Islet of Langerhans (tissue), 1 donor: ENCODE data around the gene MBLAC1.

Experiments used
- FAIRE-seq: peaks from one replicate; lab custom pipeline; 2011; peaks lifted over from hg19 to GRCh38; lab: Jason Lieb, UNC

The MBLAC1 gene

DNA sequence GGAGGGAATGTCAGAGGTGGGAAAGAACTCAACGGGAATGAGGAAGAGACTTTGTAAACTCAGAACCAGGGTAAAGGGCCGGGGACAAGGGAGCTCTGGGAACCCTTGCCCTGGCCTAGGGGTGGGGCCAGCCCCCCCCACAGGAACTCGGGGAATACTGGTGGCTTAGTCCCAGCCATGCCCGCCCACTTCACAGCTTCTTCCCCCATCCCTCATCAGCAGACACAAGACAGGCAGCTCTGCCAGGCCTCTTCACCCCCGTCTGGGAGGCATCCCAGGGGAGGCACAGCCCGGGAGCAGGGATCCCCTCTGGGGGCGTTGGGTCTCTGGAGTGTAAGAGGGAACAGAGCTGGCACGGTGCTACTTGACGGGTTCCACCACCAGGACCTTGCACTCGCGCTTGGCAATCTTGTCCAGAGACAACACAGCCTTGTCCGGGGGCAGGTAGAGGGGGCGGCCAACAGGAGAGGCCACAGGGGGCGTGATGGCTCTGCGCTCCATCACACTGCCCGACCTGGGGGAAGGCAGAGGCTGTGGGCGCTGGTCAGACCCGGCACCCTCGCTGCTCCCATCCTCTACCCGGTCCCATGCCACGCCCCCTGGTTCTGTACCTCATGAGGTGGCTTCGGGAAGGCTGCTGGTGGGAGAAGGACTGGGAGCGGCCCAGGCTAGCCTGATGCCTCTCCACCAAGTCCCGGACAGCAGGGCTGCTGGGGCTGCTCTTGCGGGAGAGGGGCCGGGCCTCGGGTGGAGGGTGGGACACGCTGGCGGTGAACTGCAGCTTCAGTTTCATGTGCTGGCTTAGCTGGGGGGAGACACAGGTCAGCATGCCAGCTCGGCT, 28.1 kb downstream of the MBLAC1 start:
- FAIRE-seq, result no peak

DNA sequence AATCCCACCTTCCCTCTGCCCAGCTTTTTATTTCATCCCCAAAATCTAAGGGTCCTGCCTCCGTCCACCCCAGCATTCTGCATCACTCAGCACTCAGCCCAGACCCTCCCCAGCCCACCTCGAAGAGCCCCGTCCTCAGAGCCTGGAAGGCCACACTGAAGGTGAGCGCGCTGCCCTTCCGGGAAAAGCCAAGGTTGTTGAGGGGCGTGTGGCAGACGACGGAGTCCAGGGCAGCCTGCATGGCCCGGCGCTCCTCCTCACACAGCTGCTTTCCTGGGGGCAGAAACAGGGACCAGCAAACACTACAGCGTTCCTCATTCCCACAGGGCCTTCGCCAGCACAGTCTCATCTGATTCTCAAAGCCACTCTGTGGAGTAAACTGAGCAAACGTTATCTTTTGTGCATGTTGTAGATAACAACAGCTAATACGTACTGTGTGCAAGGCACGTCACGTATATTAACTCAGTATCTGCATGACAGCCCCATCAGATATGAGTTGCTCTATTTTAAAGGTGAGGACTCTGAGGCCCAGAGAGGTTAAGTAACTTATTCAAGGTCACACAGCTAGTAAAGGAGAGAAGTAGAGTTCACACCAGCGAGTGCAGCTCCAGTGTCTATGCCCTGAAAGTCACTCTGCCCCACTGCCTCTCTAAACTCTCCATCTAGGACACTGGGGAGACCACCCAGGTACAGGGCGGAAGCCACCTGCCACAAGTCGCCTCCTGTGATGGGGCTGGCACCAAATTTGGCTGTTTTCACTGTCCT, 29.0 kb downstream of the MBLAC1 start:
- FAIRE-seq, result no peak

DNA sequence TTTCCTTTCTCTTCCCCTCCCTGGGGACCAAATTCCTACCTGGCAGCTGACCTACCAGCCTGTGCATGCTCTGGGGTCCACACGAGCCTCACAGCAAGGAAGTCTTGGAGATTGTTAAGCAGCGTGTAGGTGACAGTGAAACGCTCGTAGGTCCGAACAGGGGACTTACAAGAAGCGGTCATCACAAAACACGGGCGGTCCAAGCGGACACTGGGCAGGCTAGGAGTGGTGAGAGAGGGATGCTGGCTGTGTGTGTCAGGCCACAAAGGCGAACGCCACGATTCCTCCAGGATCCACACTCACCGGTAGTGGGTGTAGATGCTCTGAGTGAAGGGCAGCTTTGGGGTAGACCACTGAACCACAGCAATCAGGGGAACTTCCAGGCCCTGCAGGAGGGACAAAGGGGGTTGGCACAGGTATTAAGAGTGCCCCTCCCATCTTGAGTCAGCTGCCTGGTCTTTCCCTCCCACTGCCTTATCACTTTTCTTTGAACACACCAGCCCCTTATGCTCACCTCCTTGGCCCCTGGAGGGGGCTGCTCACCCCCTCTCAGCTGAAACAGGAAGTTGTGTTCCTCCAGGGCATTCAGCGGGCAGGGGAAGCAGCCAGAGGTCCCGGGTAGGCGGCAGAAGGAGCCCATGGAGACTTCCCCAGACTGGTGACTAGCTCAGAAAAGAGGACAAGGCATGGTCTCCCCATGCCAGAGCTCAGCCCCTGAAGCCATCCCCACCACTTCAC, 29.7 kb downstream of the MBLAC1 start:
- FAIRE-seq, result no peak

DNA sequence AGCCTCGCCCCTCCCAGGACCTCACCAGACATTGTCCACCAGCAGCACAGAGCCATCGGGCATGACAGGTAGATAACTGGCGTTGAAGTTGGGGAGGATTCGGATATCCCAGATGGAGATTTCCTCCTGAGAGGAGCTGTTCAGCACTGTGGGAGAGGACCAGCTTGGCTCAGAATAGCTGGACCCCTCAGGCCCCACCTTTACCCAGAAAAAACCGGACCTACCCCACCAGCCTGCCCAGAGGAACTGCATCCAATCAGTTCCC, 30.2 kb downstream of the MBLAC1 start:
- FAIRE-seq, result no peak

DNA sequence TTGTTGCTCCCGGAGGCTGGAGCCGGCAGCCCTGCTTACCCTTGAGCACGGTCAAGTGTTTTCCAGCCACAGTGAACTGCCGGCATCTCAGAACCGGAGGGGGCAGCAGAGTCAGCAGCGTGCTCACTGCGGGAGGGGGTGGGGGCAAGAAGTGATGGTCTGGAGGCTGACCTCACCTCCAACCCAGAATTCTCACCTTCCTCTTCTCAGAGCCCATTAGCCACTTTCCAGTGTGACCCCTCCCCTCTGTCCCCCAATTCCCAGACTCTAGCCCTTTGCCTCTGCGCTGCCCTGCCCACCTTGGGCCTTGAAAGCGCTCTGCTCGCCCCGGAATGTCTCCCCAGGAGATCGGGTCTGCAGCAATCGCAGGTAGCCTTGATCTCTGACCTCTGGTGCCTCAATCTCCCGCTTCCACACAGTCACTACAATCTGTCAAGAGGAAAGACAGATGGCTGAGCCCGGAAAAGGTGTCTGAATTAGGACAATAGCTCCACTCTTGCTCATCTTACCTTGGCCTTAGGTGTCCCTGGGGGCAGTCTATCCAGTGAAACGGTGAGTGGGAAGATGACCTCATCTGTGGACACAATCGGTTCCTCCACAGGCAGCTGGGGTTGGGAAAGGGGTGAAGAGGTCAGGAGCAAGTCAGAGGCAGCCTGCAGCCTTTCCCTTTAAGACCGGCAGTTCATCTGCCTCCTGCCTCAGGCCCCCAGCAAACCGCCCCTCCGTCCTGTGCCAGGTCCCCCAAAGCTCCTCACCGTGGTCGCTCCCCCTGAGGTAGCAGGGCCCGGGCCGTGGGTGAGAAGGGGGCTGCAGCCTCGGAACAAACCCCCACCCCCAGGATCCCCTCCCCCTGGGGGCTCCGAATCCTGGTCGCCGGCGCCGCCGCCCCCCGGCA, 30.8 kb downstream of the MBLAC1 start:
- no peak for FAIRE-seq

DNA sequence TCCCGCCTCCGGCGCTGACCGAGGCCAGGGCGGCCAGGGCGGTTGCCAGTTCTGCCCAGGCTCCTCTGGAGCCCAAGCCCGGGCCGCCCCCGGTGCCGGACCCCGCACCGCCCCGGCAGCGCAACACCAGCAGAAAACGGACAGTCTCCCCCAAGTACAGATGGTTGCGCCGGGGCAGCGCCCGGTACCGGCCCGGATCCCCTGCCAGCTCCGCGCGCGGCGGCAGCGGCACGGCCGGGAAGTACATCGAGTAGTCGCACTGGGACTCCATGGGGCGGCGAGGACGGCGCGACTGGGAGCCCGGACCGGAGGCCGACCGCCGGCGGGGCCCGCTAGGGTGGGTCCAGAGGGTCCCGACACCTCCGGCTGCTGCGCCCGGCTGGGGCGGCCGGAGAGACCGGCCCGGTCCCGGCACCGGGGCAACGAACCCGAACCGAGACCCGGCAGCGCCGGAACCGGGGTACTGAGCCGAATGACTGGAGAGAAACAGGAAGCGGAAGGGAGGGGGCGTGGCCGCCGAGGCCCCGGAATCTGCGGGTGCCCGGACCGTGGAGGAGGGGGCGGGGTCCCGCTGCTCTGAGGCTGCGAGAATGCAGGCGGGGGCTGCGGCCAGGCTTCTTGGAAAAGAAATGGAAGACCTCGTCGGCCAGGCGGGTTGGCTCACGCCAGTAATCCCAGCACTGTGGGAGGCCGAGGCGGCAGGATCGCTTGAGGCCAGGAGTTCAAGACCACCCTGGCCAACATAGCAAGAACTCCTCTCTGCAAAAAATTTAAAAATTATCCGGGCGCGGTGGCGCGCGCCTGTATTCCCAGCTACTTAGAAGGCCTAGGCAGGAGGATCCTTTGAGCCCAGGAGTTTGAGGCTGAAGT, 31.7 kb downstream of the MBLAC1 start, which contains the start of gene TRAPPC14:
Gene TRAPPC14, minus strand, starts transcription at position 495 of the 870 bp plus-strand sequence. Its CDS starts 224 bp downstream, at position 271.
- no peak for FAIRE-seq

DNA sequence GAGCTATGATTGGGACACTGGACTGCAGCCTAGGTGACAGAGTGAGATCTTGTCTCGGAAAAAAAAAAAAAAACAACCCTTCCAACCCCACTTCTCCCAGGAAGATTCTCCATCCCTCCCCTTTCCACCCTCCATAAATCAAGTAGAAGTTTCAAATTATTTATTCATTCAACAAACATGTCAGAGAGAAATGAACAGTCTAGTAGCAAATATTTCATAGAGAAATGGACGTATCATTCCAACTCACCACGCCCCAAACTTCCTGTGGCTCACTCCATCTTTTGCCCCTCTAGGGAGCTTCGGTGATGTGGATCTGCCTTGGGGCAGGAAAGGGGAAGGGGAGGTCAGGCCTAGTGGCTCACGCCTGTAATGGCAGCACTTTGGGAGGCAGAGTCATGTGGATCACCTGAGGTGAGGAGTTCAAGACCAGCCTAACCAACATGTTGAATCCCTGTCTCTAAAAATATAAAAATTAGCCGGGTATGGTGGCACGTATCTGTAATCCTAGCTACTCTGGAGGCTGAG, 32.4 kb downstream of the MBLAC1 start:
- FAIRE-seq, result no peak

DNA sequence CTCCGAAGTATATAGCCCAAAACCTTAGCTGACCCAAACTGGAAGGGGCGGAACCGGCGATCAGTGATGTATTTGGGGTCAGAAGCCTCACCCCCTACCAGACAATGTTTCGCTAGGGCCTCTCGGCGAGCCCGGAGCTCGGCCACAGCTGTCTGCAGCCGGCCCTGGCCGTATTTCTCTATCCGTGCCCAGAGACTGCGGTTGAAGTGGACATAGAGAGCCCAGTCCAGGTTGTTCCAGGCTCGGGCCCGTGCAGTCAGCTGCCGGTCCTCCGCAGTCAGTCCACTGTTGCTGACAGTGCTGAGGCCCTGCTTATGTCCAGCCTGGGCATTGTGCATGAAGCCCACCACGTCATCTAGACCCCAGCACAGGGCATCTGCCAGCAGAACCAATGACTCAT, 33.3 kb downstream of the MBLAC1 start:
- FAIRE-seq, result no peak

DNA sequence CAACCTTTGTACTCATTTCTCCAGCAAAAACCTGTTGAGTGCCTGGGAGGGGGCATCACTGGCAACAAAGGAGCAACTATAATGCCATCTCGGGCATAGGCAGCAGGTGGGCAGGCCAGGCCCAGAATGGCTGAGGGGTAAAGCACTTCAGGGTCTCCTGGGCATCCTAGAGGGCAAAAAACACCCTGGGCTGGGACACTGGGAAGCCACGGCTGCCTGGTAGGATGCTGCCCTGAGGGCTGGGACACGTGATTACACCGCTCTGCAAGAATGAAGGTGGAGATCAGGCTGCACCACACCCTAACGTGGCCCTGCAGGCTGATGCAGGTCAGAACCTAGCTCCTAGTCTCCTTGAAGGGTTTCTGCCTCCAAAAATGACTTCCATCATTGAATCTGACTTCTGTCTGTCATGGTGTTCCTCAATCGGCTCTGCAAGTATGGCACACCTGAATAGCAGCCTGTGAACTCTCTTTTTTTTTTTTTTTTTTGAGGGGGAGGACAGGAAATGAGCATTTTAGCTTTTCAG, 36.3 kb downstream of the MBLAC1 start:
- no peak for FAIRE-seq

DNA sequence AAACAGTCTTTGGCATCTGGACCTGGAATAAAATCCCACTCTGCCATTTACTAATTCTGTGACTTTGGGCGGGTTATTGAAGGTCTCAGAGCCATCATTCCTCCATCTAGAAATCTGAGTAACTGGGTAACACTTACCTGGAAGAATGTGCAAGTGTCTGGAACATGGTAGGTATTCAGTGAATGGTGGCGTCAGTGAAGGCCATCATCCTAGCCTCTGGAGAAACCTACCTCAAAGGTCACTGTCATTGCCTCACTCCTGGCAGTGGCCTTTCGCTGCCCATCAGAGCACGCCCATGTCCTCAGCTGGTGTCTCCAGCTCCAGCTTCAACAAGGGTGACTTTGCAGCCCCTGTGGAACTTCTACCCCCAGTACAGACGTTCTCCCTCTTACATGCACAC, 37.1 kb downstream of the MBLAC1 start:
- FAIRE-seq, result no peak

DNA sequence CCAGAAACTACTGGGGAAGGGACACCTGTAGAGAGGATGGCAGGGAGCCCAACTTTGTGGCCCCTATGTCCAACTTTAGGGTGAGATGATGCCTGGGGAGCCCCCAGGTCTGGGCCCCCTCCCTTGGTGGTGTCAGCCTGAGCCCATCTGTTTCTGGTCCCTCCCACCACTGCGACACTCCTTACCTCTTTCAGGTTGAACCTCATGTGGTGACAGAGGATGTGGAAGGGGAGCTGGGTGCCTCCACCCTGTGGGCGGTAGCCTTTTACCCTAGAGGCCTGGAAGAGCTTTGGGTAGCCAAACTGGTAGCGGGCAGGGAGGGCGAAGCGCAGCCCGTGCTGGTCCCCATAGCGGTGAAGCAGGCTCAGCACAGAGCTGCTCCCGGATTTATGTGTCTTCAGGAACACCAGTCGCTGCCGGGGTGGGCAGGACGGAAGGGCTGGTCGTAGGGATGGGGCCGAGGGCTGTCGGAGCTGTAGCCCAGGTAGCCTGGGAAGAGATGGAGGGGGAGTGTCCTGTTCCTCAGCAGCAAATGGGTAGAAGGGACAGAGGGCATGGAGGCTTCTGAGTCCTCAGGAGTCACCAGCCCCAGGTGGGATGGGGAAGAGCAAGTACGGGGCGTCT, 39.7 kb downstream of the MBLAC1 start:
- FAIRE-seq, result no peak

DNA sequence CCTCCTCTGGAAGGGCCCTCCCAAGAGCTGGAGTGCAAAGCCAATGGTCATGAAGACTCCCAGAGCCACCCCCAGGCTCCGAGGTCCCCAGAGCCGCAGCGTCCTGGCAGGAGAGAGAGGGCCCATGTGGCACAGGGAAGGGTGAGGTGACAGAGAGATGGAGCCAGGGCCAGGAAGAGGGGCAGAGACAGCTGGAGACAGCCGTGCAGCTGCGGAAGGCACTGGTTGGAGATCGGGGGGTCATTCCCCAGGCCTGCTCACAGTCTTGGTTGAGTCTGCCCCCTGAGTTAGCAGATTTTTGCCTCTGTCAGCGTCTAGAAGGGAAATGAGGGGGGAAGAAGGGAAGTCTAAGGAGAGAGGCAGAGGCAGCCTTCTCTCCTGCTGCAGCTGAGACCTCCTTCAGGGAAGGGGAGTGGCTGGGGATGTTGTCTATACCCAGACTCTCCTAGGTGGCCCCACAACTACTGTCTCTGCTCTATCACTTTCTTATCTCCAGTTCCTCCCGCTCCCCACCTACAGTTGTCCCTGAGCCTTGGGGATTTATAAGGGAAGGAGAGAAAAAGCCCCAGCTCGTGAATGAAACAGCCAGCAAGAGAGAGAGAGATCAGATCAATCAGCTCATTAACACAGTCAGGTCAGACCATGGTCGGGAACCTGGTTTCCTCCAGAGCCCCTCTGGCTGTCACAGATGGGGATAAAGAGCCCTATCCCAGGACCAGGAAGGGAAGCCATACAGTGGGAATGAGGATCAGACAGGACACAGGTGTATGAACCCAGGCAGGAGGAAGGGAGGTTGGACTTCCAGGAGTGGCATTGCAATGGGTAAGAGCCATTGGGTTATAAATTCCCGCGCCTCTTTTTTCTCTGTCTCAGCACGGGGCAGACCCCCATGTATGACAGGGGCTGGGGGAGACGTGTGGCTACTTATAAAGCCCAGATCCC, 40.5 kb downstream of the MBLAC1 start:
- no peak for FAIRE-seq

DNA sequence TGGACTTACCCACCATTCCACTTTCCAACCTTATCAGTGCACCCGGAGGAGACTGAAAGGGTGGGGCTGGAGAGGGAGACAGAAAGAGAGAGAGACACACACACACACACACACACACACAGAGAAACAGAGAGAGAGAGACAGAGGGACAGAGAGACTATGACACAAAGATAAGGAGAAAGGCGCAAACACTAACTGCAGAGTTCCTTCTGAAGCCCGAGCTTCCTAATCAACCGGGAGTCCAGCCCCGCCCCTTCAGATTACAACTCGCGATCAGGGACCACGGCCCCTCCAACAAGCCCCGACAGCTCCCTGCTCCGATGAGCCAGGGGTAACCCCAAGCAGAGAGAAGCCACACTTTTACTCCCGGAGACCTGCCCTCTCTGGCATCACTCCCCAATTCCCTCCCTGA, 41.2 kb downstream of the MBLAC1 start:
- FAIRE-seq, result no peak

DNA sequence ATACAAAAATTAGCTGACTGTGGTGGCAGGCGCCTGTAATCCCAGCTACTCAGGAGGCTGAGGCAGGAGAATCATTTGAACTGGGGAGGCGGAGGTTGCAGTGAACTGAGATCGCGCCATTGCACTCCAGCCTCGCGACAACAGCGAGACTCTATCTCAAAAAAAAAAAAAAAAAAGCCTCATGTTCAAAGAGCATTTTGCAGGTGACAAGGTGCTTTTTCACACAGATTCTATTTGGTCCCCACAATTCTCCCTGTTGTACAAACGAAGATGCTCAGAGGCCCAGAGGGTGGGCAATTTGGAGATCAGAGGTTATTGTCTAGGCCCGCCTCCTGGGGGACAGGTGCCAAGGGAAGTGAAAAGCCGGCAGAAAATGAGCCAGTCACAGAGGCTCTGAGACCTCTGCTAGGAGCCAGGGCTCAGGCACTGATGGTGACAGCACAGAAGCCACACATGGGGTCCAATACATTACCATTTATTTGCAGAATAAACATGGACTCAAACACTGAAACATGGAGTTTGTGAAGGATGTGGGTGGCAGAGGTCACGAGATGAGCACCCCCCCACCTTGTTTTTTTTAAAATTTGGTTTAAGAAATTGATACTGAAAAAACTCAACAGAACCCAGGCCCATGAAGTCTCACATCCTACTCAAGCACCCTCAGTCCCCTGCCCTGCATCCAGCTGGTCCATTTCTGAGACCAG, 42.5 kb downstream of the MBLAC1 start:
- FAIRE-seq, result no peak

DNA sequence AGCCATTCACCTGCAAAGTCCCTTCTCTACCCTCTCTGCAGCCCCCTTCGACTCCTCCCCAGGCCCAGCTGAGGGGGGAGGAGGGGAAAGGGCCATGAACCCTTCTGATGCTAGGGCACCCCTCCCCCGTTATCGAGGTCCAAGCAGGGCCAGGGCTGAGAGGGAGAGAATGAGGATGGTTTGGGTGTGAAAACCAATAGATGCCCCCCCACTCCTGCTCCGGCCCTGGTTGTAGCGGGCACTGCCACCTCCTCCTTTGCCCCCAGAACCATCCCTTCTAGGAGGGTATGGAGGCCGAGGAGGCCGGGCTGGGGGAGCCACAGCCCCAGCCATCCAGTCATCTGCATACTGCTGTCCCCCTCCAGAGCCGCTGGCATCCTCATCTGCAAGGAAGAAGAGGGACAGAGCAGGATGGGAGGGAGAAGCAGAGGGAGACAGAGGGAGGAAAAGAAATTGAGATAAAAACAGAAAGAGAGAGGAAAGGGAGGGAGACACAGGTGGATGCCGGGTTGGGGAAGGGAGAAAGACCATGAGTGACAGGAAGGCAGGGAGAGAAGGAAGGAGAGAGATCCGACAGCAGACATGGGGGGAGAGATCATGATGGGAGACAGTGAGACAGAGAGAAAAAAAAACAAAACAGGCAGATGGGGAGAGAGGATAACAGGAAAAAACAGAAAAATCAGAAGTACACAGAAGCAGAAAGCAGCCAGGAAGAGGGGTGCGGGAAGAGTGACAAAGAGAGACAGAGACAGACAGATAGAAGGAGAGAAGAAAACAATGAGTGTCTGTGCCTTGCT, 43.5 kb downstream of the MBLAC1 start:
- no peak for FAIRE-seq

DNA sequence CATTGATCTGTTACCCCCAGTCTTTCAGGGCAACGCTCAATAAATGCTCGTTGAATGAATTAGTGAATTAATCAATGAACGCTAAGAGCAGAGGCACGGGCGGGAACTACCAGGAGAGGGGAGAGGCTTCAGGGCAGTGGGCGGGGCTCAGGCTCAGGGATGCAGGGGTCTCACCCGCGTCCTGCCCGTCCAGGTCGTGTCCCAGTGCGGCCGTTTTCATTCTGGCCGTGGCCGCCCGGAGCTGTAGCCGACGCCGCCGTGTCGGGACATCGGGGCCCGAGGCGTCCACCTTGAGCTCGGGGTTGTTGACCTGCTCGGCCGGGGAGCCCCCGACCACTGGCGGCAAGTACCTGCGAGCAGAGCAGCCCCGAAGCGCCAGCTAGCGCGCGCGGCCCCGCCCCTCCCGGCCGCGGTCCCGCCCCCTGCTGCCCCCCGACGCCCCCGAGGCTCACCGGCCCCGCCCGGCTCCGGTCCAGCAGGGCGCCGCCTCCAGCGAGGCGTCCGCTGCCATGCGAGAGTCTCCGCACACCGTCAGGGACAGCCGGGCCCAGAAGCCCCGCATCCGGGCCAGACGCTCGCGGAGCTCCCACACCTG, 44.4 kb downstream of the MBLAC1 start:
- no peak for FAIRE-seq

DNA sequence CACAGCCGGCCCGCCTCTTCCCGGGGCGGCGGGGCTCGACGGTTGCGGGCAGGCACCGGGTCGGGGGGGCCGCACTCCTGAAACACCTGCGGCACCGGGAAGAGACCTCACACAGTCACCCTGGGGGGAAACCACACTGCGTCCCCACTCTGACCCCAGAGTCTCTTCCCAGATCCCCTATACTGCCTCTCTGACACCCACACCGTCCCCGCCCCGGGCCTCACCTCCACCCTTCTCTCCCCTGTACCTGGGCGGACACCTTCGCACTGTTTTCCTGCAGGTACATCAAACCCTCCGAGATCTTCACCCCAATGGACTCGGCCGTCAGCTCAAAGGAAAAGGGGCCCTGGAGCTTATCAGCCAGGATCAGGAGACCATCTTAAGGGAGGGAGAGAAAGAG, 45.1 kb downstream of the MBLAC1 start:
- no peak for FAIRE-seq
